ENCODE data around the gene PROSER3.

The PROSER3 gene

DNA sequence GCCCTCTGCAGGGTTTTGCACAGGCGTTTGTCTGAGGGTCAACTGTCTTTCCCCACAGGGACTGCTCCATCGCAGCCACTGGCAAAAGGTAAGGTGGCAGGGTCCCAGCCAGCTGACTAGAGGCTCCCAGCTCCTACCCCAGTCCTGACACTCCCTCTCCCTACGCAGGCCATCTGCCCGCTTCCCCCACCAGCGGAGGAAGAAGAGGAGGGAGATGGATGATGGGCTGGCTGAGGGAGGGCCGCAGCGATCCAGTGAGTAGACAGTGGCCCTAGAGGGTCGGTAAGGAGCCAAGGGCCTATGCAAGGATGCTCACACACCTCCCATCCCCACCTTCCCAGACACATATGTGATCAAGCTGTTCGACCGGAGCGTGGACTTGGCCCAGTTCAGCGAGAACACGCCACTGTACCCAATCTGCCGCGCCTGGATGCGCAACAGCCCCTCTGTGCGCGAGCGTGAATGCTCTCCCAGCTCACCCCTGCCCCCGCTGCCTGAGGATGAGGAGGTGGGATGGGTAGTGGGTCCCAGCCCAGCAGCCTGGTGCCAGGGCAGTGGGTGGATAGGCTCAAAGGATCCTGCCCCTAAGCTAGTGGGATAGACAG is 5.1 kb upstream of the PROSER3 start:
- Histone ChIP-seq H4K8ac (ENCODE audit: low read length) (peak overlapping the region; percentile 57), H2BK5ac (ENCODE audit: low read depth, low read length, poor library complexity, severe bottlenecking) (no peak overlapping the region), H3K18ac (ENCODE audit: low read depth in 1 of 2, low read length in 2 of 2) (no peak overlapping the region), H2AFZ (ENCODE audit: low read depth, low read length) (no peak overlapping the region), H3K4ac (ENCODE audit: low read depth in 1 of 2, low read length in 2 of 2) (no peak overlapping the region), H3K4me3 (ENCODE audit: insufficient read depth in 1 of 2, low read depth in 1 of 2, low read length in 2 of 2) (no peak overlapping the region), H2BK15ac (ENCODE audit: low read depth, poor library complexity, severe bottlenecking) (no peak overlapping the region), H3K4me2 (ENCODE audit: low read length, poor library complexity, severe bottlenecking) (no peak overlapping the region), H4K91ac (ENCODE audit: low read length) (peak overlapping the region; percentile 82), H3K27ac (ENCODE audit: low read length, poor library complexity, severe bottlenecking) (no peak overlapping the region), H3K14ac (ENCODE audit: low read length in 2 of 2) (no peak overlapping the region), H3K4me1 (ENCODE audit: control insufficient read depth, insufficient read depth, low read depth, low read length) (peaks cover 33% of the 10 kb centered on the region), H3K79me1 (replicated peaks; ENCODE audit: low read length, poor library complexity, severe bottlenecking) (peaks cover 38% of the 10 kb centered on the region), H2AK5ac (ENCODE audit: low read length, severe bottlenecking) (no peak overlapping the region), H3K36me3 (ENCODE audit: control insufficient read depth in 1 of 2, insufficient read depth in 2 of 2, low read depth in 1 of 2, low read length in 2 of 2) (peaks cover 32 to 51% of the 10 kb centered on the region in 2 experiments), H2BK120ac (ENCODE audit: low read depth, low read length) (no peak overlapping the region), H3K27me3 (ENCODE audit: control insufficient read depth in 1 of 2, insufficient read depth in 1 of 2, low read length in 2 of 2) (no peaks in the 10 kb centered on the region), H3K23ac (ENCODE audit: low read length in 2 of 2) (no peak overlapping the region), H3K9ac (ENCODE audit: low read length) (peak overlapping the region; percentile 14), H3K9me3 (ENCODE audit: control insufficient read depth, low read length) (no peaks in the 10 kb centered on the region), H2BK12ac (ENCODE audit: low read length in 2 of 2) (peak overlapping the region in 1 of 2 experiments; percentile 6)
- no peak for DNase-seq
- WGBS: 99% methylated on average over 14 of the region's 20 CpGs

DNA sequence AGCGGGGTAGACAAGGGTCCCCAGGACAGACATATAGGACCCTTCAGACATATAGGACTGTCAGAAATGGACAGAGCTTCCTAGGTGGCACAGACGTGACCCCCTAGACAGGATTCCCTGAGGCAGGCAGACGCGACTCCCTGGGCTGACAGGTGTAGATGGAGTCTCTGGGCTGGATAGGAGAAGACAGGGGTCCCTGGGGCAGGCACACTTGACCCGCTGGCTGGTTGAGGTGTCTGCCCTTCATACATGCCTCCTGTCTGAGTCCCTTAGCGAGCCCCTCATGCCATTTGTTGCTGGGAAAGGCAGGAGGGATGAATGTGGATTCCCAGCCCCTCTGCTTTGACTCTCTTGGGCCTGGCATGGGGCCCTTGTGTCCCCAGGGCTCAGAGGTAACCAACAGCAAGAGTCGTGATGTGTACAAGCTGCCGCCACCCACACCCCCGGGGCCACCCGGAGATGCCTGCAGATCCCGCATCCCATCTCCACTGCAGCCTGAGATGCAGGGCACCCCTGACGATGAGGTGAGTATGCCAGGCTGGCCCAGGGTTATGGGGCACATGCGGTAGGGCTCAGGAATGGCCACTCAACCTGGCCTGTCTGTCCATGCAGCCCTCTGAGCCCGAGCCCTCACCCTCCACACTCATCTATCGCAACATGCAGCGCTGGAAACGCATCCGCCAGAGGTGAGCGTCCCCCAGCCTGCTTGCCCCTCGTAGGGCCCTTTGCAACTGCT is 4.2 kb upstream of the PROSER3 start:
- Histone ChIP-seq H2BK120ac (ENCODE audit: low read depth, low read length) (no peak overlapping the region), H3K27ac (ENCODE audit: low read length, poor library complexity, severe bottlenecking) (no peak overlapping the region), H2BK15ac (ENCODE audit: low read depth, poor library complexity, severe bottlenecking) (no peak overlapping the region), H3K14ac (ENCODE audit: low read length in 2 of 2) (no peak overlapping the region), H2BK5ac (ENCODE audit: low read depth, low read length, poor library complexity, severe bottlenecking) (no peak overlapping the region), H3K4ac (ENCODE audit: low read depth in 1 of 2, low read length in 2 of 2) (no peak overlapping the region), H2AK5ac (ENCODE audit: low read length, severe bottlenecking) (no peak overlapping the region), H3K4me2 (ENCODE audit: low read length, poor library complexity, severe bottlenecking) (no peak overlapping the region), H3K79me1 (replicated peaks; ENCODE audit: low read length, poor library complexity, severe bottlenecking) (peaks cover 34% of the 10 kb centered on the region), H3K4me1 (ENCODE audit: control insufficient read depth, insufficient read depth, low read depth, low read length) (peaks cover 34% of the 10 kb centered on the region), H3K23ac (ENCODE audit: low read length in 2 of 2) (no peak overlapping the region), H3K4me3 (ENCODE audit: insufficient read depth in 1 of 2, low read depth in 1 of 2, low read length in 2 of 2) (peak overlapping the region in 1 of 2 experiments; percentile 37), H3K36me3 (ENCODE audit: control insufficient read depth in 1 of 2, insufficient read depth in 2 of 2, low read depth in 1 of 2, low read length in 2 of 2) (peaks cover 32 to 51% of the 10 kb centered on the region in 2 experiments), H4K91ac (ENCODE audit: low read length) (no peak overlapping the region), H4K8ac (ENCODE audit: low read length) (no peak overlapping the region), H3K27me3 (ENCODE audit: control insufficient read depth in 1 of 2, insufficient read depth in 1 of 2, low read length in 2 of 2) (no peaks in the 10 kb centered on the region), H3K9ac (ENCODE audit: low read length) (peak overlapping the region; percentile 99), H3K9me3 (ENCODE audit: control insufficient read depth, low read length) (no peaks in the 10 kb centered on the region), H2AFZ (ENCODE audit: low read depth, low read length) (no peak overlapping the region), H3K18ac (ENCODE audit: low read depth in 1 of 2, low read length in 2 of 2) (no peak overlapping the region), H2BK12ac (ENCODE audit: low read length in 2 of 2) (no peak overlapping the region)
- DNase-seq: no peak
- 96% methylated on average over 20 of the region's 20 CpGs for WGBS

DNA sequence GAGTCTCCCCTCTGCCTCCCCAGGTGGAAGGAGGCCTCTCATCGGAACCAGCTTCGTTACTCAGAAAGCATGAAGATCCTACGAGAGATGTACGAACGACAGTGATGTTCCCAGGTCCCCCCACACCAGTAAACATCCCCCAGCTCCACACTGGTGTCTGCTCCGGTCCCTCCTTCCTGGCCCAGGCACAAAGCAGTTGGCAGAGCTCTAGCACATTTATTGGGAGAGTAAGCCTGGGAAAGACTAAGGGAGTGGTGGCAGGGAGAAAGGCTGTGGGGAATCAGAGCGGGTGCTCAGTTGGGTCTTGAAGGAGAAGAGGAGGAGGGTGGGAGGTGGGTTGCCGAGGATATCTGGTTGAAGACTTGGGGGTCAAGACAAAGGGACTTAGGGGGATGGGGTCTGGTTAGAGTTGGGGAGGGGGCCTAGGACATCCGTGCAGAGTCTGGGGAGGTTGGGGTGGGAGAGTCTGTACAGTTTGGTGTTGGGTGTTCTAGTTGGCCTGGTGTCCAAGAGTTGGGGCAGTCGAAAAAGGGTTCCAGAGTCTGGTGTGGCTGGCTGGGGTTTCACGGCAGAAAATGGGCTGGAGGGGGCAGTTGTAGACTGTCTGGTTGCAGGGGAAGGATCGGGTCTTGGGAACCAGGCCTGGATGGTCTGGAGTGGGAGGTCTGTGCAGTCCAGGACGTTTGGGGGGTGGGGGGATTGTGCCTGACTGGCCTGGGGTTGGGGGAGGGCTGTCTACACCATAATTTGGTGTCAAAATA is 3.4 kb upstream of the PROSER3 start:
- Histone ChIP-seq H4K91ac (ENCODE audit: low read length) (no peak overlapping the region), H3K27ac (ENCODE audit: low read length, poor library complexity, severe bottlenecking) (no peak overlapping the region), H3K14ac (ENCODE audit: low read length in 2 of 2) (no peak overlapping the region), H3K4ac (ENCODE audit: low read depth in 1 of 2, low read length in 2 of 2) (no peak overlapping the region), H2AFZ (ENCODE audit: low read depth, low read length) (no peak overlapping the region), H2BK12ac (ENCODE audit: low read length in 2 of 2) (no peak overlapping the region), H3K27me3 (ENCODE audit: control insufficient read depth in 1 of 2, insufficient read depth in 1 of 2, low read length in 2 of 2) (no peaks in the 10 kb centered on the region), H3K4me1 (ENCODE audit: control insufficient read depth, insufficient read depth, low read depth, low read length) (peaks cover 37% of the 10 kb centered on the region), H3K9me3 (ENCODE audit: control insufficient read depth, low read length) (no peaks in the 10 kb centered on the region), H3K18ac (ENCODE audit: low read depth in 1 of 2, low read length in 2 of 2) (no peak overlapping the region), H3K4me3 (ENCODE audit: insufficient read depth in 1 of 2, low read depth in 1 of 2, low read length in 2 of 2) (peak overlapping the region in 1 of 2 experiments; percentile 99), H2BK120ac (ENCODE audit: low read depth, low read length) (no peak overlapping the region), H3K4me2 (ENCODE audit: low read length, poor library complexity, severe bottlenecking) (no peak overlapping the region), H3K36me3 (ENCODE audit: control insufficient read depth in 1 of 2, insufficient read depth in 2 of 2, low read depth in 1 of 2, low read length in 2 of 2) (peaks cover 35 to 55% of the 10 kb centered on the region in 2 experiments), H2BK15ac (ENCODE audit: low read depth, poor library complexity, severe bottlenecking) (no peak overlapping the region), H3K23ac (ENCODE audit: low read length in 2 of 2) (no peak overlapping the region), H2BK5ac (ENCODE audit: low read depth, low read length, poor library complexity, severe bottlenecking) (no peak overlapping the region), H3K79me1 (replicated peaks; ENCODE audit: low read length, poor library complexity, severe bottlenecking) (peaks cover 33% of the 10 kb centered on the region), H4K8ac (ENCODE audit: low read length) (no peak overlapping the region), H2AK5ac (ENCODE audit: low read length, severe bottlenecking) (no peak overlapping the region), H3K9ac (ENCODE audit: low read length) (peak overlapping the region; percentile 99)
- no peak for DNase-seq
- WGBS: 92% methylated on average over 13 of the region's 13 CpGs

DNA sequence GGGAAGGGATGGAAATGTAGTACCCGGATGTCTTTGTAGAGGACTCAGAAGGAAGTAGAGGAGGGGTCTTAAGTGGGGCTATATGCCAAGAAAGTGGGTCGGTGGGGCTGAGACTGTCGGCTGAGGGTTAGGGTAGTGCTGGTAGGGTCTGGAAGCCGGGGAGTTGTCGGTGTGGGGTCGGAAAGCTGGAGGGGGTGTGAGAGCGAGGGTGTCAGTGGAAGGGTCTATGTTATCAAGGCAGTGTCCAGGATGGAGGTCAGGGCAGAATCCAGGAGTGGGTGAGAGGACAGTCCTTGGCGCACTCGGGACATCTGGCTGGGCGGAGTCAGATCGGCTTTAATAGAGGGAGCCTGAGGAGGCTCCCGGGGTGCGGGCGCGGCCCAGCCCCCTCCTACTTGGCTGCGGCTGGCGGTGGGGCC is 2.8 kb upstream of the PROSER3 start:
- Histone ChIP-seq H3K79me1 (replicated peaks; ENCODE audit: low read length, poor library complexity, severe bottlenecking) (peaks cover 33% of the 10 kb centered on the region), H3K27me3 (ENCODE audit: control insufficient read depth in 1 of 2, insufficient read depth in 1 of 2, low read length in 2 of 2) (no peaks in the 10 kb centered on the region), H3K27ac (ENCODE audit: low read length, poor library complexity, severe bottlenecking) (no peak overlapping the region), H2BK5ac (ENCODE audit: low read depth, low read length, poor library complexity, severe bottlenecking) (no peak overlapping the region), H3K4me1 (ENCODE audit: control insufficient read depth, insufficient read depth, low read depth, low read length) (peaks cover 35% of the 10 kb centered on the region), H2BK12ac (ENCODE audit: low read length in 2 of 2) (peak overlapping the region in 1 of 2 experiments; percentile 88), H2BK15ac (ENCODE audit: low read depth, poor library complexity, severe bottlenecking) (peak overlapping the region; percentile 44), H3K14ac (ENCODE audit: low read length in 2 of 2) (peak overlapping the region in 1 of 2 experiments; percentile 13), H4K91ac (ENCODE audit: low read length) (peak overlapping the region; percentile 85), H2AK5ac (ENCODE audit: low read length, severe bottlenecking) (no peak overlapping the region), H3K4me2 (ENCODE audit: low read length, poor library complexity, severe bottlenecking) (no peak overlapping the region), H3K4me3 (ENCODE audit: insufficient read depth in 1 of 2, low read depth in 1 of 2, low read length in 2 of 2) (peak overlapping the region in 1 of 2 experiments; percentile 99), H4K8ac (ENCODE audit: low read length) (peak overlapping the region; percentile 83), H3K4ac (ENCODE audit: low read depth in 1 of 2, low read length in 2 of 2) (peak overlapping the region in 1 of 2 experiments; percentile 87), H2AFZ (ENCODE audit: low read depth, low read length) (no peak overlapping the region), H3K18ac (ENCODE audit: low read depth in 1 of 2, low read length in 2 of 2) (peak overlapping the region; percentile 69 to 100), H3K9ac (ENCODE audit: low read length) (peak overlapping the region; percentile 99), H3K9me3 (ENCODE audit: control insufficient read depth, low read length) (no peaks in the 10 kb centered on the region), H3K36me3 (ENCODE audit: control insufficient read depth in 1 of 2, insufficient read depth in 2 of 2, low read depth in 1 of 2, low read length in 2 of 2) (peaks cover 41 to 56% of the 10 kb centered on the region in 2 experiments), H2BK120ac (ENCODE audit: low read depth, low read length) (peak overlapping the region; percentile 91), H3K23ac (ENCODE audit: low read length in 2 of 2) (peak overlapping the region in 1 of 2 experiments; percentile 50)
- WGBS: 71% methylated on average over 17 of the region's 17 CpGs
- DNase-seq: no peak

Measured in mesenchymal stem cell (in vitro differentiated cells and primary cell).